Middle frontal gyrus (tissue), 1 donor: ENCODE data around the gene IDUA.
"Not testable (repeated sequence)": the region's sequence is repeated elsewhere in the genome, so short reads cannot be mapped to it uniquely, and the experiment has no call there.

Experiments
- DNase-seq: peaks from one replicate; pipeline ENCODE4 v3.0.0-alpha.2; 2015; ENCODE audit warnings: low spot score; ENCODE audit errors: extremely low spot score

Gene IDUA

DNA sequence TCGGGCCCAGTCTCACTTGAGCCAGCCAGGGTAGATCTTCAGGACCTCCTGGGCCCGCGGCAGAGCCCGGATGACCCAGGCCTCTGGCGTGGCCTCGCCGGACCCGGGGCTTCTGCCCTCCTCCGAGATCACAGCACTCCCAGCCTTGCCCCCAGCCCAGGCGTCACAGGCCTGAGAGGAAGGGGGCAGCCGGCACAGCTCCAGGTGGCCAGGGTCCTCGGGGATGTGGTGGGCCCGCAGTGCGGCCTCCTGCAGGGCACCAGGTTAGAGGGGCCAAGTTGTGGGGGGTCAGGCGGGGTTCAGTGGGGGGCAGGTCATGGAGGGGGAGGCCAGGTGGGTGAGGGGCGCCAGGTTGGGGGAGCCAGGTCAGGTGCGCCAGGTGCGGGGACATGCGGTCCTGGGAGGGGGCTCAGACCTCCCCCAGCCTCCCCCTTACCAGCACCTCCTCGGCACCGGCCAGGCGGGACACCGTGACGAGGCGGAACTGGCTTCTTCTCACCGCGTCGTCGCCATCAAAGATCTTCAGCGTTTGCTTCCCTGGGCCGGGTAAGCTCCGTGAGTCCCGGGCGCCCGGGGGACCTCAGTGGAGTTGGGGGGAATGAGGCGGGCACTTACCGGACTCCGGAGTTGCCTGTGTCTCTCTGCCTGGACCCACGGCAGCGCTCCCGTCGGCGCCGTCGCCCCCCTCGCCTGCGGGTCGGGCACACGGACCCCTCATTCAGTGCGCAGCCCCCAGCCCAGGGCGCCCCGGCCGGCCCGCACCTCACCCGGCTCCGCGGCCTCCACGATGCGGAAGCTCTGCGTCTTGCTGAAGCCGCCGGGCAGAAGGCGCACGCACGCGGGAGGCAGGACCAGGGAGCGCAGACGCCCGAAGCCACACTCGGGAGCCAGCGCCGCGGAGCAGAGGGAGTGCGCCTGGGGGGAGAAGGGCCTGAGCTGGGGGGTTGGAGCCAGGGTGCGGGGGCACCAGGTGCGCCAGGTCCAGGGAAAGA, 19.4 kb upstream of the IDUA start:
- DNase-seq, result no peak

DNA sequence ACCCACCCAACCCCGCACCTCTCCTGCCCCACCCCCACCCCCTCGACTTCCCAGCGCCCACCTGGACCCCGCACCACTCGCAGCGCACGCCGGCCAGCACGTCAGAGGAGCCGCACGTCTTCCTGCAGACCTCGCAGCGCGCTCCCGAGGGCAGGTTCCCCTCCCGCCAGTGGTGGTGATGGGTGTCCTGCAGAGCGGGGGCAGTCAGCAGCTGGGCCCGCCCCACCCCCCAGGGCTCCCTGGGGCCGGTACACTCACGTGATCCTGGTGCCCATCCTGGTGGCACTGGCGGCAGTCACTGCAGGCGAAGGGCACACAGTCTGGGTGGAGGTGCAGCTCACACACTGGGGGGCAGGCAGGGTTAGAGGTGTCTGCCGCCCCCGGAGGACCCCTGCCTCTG, 18.6 kb upstream of the IDUA start:
- no peak for DNase-seq

DNA sequence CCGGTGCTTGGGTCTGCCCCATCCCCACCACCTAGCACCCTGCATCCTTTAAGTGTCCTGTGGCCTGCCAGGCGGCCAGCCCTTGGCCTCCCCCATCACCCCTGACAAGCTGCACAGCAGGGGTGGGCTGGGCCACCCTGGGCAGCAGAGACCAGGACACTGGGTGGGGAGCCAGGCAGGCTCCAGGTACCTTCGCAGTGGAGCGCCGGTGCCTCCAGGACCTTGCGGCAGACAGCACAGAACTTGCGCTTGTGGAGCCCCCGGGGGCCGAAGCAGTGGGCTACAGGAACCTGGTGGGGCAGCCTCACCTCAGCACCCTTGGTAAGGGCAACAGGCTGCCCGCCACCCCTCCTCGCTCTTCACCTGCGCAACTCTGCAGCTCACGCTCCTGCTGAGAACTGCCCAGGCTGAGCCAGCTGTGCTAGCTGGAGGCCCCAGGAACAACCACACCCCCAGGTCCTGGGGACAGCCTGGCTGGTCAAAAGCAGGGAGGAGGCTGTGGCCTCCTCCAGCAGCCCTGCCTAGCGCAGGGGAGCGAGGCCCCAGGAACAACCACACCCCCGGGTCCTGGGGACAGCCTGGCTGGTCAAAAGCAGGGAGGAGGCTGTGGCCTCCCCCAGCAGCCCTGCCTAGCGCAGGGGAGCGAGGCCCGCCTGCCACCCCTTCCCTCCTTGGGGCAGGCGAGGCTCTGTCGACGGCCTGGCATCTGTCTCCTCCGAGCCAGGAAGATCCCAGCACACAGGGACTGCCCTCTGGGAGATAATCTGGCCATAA, 18.0 kb upstream of the IDUA start:
- no peak for DNase-seq

DNA sequence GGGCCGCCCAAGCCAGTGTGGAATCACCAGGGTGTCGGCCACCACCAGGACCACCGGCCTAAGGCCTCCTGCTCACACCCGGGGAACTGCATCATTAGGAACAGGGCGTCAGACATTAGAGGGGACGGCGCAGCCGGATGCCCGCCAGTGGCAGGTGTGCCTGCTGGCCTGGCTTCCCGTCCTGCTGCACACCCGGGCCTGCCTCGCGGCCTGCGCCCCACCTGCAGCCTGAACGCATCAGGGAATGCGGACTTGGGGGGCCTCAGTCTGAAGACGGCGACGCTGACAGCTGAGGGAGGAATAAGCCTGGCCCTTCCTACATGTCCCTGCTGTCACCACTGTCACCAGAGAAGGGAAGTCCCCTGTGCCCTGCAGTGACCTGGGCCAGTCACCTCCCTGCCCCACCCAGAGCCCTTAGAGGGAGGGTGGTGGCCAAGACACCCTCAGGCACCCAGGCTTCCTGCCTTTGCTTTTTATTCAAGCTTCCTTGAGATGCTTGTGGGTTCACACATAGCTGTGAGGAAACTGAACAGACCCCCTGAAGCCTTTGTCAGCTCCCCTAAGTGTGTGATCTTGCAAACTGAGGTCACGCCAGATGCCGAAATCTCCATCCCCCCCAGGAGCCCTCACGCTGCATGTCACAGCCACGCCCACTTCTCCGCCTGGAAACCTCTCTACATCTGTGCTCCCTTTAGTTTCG, 16.6 kb upstream of the IDUA start:
- DNase-seq, result no peak

DNA sequence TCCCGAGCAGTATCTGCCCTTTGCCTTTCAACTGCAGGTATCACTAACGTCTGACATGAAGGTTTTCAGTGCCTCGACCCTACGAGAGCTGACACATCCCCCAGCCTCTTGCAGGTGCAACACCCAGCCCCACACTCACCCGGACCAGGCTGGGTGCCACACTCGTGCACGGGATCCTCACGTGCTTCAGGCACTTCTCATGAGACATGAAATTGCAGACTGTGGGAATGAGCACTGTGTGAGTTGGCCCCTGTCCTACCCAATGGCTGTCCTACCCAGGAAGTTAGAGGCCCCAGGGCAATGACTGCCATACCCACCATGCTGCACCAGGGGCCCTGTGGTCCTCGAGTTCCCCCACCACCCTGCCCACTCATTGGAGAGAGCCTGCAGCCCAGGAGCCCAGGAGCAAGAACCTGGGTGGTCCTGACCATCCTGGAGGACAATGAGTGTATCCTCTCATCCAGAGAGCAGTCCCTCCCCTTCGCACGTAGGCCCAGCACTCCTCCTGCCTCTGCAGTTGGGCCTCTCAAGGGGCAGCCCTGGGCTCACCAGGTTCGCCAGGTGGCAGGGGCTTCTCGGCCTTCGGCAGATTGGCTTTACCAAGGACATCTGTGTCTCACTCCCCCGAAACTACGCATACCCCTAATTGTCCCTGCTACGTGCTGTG, 15.9 kb upstream of the IDUA start:
- DNase-seq, result no peak

DNA sequence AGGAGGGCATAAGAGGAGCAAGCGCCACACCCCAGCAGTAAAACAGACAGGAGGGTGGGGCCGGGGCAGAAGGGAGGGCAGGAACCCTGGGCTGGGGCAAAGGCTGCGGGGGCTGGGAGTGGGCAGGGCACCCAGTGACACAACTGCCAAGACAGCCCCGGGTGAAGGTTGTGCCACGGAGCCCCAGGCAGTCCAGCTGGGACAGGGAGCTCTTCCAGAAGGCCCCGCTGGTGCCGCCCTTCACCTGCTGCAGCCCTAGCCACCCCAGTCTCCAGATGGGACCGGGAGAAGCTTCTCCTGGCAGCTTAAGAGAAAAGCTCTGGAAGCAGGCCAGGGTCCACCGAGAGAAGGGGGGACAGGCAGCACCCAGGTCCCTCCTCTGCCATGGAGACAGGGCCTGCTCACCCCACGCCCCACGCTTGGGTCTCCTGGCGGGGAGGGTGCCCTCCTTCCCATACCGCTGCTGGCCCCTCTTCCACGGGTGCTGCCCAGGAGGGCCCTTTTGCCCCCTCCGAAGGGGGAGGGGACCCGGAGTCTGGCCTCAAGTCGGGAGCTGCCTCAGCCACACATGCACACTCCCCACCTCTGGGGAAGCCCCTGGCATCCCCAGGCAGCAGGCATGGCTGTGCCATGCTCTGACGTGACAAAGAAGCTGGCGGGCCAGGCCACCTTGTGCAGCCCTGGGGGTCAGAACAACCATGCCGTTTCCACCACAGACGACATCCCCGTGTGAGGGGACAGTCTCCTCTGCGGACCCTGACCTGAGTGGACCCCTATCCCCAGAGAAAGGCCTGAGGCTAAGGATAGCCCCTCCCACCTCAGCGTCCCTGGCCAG, 15.0 kb upstream of the IDUA start:
- DNase-seq, result no peak

DNA sequence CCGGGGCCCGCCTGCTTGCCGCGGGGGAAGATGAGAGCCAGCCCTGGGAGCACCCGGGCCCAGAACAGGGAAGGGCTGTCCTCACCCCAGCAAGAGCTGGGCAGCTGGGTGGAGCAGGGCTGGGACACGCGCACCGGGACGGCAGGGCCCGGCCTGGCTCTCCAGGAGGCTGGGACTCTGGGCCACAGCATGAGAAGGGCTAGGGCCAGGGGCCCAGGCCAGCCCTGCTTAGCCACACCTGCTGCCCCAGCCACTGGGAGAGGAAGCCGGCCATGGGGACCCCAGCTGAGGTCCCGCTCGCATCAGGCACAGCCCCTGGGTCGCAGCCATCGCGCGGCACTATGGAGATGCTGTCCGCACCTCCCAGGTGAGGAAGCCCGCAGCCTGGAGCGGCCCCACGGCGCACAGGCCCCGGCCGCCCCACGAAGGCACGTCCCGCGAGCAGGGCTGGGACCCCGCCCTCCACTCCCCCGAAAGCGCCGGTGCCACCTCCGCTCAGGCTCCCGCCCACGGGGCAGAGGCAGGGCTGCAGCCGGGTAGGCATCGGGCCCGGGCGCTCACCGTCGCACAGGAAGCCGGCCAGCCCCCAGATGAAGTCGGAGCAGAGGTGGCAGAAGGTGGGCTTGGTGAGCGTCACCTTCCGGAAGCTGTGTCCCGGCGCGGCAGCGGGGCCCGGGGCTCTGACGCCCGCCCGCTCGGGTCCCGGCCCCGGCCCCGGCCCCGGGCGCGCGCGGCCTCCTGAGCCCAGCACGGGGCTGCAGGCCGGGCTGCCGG, 14.0 kb upstream of the IDUA start:
- DNase-seq, result no peak

DNA sequence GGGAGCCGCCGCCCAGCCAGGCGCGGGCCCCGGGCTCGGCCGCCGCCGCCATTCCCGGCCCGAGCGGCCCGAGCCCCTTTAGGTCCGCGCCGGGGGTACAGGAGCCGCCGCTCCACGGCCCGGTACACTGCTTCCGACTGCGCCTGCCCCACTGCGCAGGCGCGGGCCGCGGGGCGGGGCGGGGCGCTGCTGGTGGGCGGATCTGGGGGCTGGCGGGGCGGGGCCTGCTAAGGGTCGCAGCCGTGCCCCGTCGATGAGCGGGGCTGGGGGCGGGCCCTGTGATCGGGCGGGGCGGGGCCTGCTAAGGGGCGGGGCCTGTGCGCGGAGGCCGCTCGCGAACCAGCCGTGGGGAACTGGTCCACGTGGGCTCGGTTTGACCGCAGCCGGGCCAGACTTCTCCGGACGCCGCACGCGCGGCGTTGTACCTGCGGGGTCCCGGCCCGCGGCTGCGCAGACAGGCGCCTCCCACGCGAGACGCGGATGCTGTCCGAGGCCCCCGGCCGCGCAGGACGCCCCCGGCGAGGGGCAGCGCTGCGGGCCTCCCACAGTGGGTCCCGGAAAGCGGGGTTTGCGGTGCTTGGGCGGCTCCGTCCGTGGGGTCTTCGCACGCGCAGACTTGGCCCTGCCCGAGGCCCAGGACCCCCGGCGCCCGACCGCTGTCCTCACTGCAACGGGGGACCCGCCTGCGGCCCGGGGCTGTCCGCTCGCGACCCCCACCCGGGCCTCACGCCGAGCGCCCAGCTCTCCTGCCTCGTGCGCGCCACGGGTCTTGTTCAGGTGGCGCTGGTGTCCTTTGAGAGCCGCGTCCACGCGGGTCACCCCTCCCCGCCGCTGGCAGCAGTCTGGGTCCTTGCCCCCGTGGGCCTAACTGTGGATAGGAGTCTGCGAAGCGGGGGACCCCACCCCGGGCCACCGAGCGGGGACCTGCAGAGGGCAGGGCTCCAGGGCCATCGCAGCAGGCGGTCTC, 13.1 kb upstream of the IDUA start, which contains the start of gene DGKQ:
DGKQ (minus strand) TSS at position 139 of the 967 bp plus-strand sequence; CDS start at position 52, 87 bp downstream.
- DNase-seq, result peak; percentile 76

DNA sequence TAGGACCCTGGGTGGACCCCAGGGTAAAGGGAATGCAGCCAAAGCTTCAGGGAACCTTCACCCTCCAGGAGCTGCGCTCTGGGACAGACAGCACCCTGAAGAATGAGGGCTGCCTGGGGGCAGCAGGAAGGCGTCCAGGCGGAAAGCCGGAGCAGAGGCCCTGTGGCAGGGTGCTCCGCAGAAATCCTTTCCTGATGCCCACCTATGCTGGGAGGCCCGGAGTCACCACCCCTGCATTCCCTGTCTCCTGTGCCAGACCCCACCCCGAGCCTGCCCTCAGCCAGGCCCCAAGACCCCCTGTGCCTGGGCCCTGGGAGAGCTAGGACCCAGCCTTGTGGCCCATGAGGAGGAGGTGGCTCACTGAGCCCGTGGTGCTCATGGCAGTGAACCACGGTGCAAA, 12.2 kb upstream of the IDUA start:
- DNase-seq, result no peak

DNA sequence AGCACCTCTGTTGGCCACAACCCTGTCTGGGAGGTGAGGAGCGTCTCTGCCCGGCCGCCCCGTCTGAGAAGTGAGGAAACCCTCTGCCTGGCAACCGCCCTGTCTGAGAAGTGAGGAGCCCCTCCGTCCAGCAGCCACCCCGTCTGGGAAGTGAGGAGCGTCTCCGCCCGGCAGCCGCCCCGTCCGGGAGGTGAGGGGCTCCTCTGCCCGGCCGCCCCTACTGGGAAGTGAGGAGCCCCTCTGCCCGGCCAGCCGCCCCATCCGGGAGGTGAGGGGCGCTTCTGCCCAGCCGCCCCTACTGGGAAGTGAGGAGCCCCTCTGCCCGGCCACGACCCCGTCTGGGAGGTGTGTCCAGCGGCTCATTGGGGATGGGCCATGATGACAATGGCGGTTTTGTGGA, 10.8 kb upstream of the IDUA start:
- not testable (repeated sequence) for DNase-seq

DNA sequence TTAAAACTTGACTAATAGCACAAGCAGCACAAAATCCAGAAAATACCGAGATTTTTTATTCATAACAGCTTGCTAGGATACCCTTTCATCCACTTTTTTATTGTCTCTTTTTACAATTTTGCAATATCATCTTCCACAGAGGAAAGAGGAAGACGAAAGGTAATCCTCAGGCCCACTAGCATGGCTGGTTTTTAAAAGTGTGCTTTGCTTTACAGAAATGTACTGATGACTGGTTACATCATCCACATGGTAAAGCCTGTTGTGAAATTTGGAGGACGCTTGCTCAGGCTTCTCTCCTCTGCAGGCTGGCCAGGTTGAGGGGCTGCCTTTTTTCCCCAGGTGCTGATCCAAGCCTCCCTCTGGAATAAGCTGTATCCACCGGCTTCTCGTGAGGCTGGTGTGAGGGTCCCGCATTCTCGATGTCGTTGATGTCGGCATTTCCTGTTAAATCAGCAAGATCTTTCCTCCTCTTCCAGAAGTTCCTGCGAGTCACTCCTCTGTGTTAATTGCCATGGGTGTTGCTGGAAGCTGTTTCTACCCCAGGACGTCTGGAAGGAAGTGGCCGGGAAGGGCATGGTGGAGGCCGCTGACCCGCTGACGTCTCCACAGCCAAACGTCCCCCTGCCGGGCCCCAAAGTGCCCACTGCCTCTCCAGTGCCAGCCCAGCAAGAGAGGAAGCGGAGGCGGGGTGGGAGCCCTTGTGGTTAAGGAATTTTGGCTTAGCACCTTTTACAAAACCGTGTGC, 7.7 kb upstream of the IDUA start:
- no peak for DNase-seq

DNA sequence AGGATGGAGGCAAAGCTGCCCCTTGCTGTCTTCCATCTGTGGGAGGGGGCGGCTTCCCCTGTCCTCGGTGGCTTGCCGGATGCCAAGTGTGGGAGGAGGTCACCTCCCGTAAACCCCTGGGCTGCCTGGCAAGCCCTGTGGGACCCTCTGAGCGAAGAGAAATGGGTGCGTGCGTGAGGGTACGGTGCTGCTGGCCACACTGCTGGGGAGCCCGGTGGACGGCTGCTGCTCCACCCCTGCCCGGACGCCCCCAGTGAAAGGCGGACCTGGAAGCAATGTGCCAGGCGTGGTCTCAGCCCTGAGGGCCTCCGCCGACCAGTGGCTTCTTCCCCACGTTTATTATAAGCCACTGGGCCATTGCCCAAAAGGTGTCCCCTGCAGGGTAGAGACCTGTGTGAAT, 4.6 kb upstream of the IDUA start:
- no peak for DNase-seq

DNA sequence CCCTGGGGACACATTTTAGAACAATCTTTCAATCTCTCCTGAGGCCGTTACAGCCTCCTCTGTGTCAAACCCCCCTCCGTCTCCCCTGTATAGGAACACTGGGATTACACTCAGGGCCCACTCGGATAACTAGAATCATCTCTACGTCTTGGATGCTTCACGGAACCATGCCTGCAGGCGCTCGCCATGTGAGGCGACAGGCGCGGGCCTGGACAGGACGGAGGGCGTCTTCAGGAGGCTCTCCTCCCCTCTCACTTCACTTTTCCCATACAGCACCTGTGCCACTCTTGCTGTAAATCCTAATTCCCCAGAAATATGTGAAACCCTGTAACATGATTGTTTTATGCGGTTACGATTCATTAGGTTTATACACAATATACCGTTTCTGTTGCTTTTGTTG, 4.0 kb upstream of the IDUA start:
- no peak for DNase-seq

DNA sequence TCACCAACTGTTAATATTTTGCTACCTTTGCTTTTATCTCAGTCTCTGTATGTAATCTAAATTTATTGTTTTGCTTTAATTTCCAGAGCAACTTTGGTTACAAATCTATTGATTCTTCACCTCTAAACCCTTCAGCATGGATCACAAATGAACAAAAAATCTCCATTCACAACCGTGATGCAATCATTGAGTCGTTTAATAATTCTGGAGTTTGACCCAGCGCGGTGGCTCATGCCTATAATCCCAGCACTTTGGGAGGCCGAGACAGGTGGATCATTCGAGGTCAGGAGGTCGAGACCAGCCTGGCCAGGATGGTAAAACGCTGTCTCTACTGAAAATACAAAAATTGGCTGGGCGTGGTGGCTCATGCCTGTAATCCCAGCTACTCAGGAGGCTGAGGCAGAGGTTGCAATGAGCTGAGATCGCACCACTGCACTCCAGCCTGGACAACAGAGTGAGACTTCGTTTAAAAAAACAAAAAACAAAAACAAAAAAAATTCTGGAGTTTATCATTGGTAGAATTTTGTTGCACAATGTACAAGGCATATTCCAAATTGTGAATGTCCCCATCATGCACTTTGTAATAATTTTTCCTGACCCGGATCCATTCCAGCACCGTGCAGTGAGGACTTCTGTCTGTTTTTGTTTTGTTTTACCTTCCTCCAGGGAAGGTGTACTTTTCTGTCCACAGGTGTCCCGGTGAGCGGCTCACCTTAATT, 2.3 kb upstream of the IDUA start:
- no peak for DNase-seq

DNA sequence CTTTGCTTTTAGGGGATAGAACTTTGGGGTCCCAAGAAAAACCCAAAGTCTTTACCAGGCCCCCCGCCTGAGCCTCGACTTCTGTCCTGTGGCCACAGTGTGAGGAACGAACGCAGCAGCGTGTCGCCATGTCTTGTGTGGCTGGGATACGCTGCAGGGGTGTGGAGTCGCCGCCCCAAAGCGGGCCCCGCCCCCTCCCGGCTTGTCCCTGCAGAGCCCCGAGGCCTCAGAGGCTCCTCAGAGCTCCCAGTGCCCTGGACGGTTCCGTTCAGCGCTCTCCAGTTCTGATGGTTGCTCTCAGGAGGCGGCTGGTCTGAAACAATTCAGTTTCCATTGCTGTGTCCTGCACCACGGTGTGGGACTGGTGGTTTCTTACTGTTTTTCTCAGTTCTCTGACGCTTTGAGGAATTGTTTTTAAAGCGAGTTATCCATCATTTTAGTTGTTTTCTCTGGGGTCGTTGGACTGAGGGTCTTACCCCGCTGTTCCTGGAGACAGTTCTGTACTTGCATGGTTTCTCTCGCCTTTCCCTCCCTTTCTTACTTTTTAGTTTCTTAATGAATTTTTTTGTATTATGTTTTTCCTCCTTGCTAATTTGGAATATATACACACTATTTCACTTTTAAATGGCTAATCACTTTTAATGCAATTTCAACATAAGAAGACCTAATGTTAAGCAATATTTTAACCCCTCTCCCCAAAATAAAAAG, 1.6 kb upstream of the IDUA start:
- no peak for DNase-seq

DNA sequence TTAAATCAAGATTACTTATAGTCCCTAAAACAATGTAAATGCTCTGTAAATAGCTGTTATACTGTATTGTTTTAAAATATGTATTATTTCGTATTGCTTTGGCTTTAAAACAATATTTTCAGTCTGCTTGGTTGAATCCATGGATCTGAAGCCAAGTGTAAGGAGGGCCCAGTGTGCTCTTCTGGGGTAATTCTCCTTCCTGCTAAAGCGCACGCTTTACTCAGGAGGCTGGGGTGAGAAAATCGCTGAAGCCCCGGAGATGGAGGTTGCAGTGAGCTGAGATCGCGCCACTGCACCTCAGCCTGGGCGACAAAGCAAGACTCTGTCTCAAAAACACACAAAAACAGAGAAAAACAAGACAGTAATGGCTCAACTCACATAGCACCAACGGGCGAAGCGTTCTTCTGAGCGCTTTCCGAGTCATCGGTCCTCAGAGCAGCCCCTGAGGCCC, 391 bp upstream of the IDUA start:
- no peak for DNase-seq
